K562 (cell line): Measurements from ENCODE around the gene SMCHD1. TPM values are rescaled to one million over a fixed set of nuclear protein-coding genes. Genes with fewer than 3 reads are reported as not detected.
A peak's percentile ranks its signal among the peaks of the same experiment; 100 is the strongest.

Source experiments
- ATAC-seq: fragments of 200-7000 bp; cut with Tn5 transposase; 3 replicates; pipeline ENCODE4 v1.9.1; 2020; ENCODE audit warnings: moderate library complexity
- BruUV-seq: library from RNA; stranded (reverse); fragments of 400-500 nt; replicated peaks from 2 replicates; lab custom pipeline; 2021; lab: Mats Ljungman, UMichigan
- CTCF ChIA-PET: fragments of 300-600 bp; formaldehyde crosslinking; extraction: SDS; loops from one replicate; lab custom pipeline; 2021; ENCODE audit warnings: low intra/inter-chr PET ratio; lab: Yijun Ruan, JAX
- POLR2A ChIA-PET: fragments of 300-600, 350-650 bp; sonication (Branson Sonifier 250); formaldehyde crosslinking; extraction: SDS; loops from one replicate; lab custom pipeline; 2021; ENCODE audit warnings: antibody characterized with exemption, inconsistent platforms; lab: Yijun Ruan, JAX
- DNase-seq, 4 experiments: peaks; one replicate each; pipeline versions ENCODE4 v3.0.0 to v3.0.0-alpha.2; 2011 to 2018; ENCODE audit warnings: low spot score in 3 of 4, mixed read lengths in 3 of 4; ENCODE audit errors: extremely low read depth in 1 of 4
- FAIRE-seq: peaks from 2 replicates; lab custom pipeline; 2011; peaks lifted over from hg19 to GRCh38; lab: Jason Lieb, UNC
- H2AFZ ChIP-seq: 2 replicates; pipeline ENCODE4 v1.6.0; 2011; ENCODE audit warnings: low read depth, low read length, control low read depth, inconsistent platforms
- H3K27ac ChIP-seq: fragments of 200-600 bp; 3 replicates; pipeline ENCODE4 v1.8.0; 2011; ENCODE audit warnings: low read depth, mild to moderate bottlenecking, control low read depth, inconsistent platforms, low read length, moderate library complexity, mixed read lengths; ENCODE audit errors: extremely low read depth
- H3K27me3 ChIP-seq, 2 experiments: fragments of 300-600 bp in 1 of 2; 2 replicates in 1 of 2; 3 replicates in 1 of 2; pipeline versions ENCODE4 v1.6.0 to v1.8.0; 2011; ENCODE audit warnings: inconsistent platforms in 2 of 2, low read length in 2 of 2, mild to moderate bottlenecking in 1 of 2, mixed read lengths in 1 of 2, moderate library complexity in 1 of 2; ENCODE audit not compliant: control insufficient read depth in 2 of 2, insufficient read depth in 2 of 2
- H3K36me3 ChIP-seq: fragments of 300-600 bp; 3 replicates; pipeline ENCODE4 v1.8.0; 2011; ENCODE audit warnings: mild to moderate bottlenecking, low read length, inconsistent platforms; ENCODE audit not compliant: control insufficient read depth, insufficient read depth
- H3K4me1 ChIP-seq, 2 experiments: fragments of 200-600 bp in 1 of 2; replicated peaks in 1 of 2; 2 replicates in 1 of 2; 3 replicates in 1 of 2; pipeline versions ENCODE4 v1.5.1 to v1.8.0; 2011; ENCODE audit warnings: inconsistent platforms in 2 of 2, low read length in 2 of 2, mild to moderate bottlenecking in 1 of 2, mixed read lengths in 1 of 2, moderate library complexity in 1 of 2; ENCODE audit not compliant: control insufficient read depth in 2 of 2, insufficient read depth in 2 of 2
- H3K4me2 ChIP-seq: 2 replicates; pipeline ENCODE4 v1.6.1; 2011; ENCODE audit warnings: low read length, control low read depth, inconsistent platforms, mixed read lengths; ENCODE audit not compliant: insufficient read depth
- H3K4me3 ChIP-seq: fragments of 200-600 bp; sonication (generic), shearing (Covaris generic); 2 replicates; pipeline ENCODE4 v1.5.1; 2016; ENCODE audit warnings: control low read depth, inconsistent platforms
- H3K79me2 ChIP-seq: fragments of 200-600 bp; 3 replicates; pipeline ENCODE4 v1.8.0; 2011; ENCODE audit warnings: low read length, inconsistent platforms; ENCODE audit not compliant: control insufficient read depth, insufficient read depth
- H3K9ac ChIP-seq, 2 experiments: 2 replicates each; pipeline versions ENCODE4 v1.6.0 to v1.6.1; 2011; ENCODE audit warnings: low read depth in 2 of 2, low read length in 2 of 2, control low read depth in 1 of 2, inconsistent platforms in 1 of 2, mild to moderate bottlenecking in 1 of 2, mixed read lengths in 1 of 2; ENCODE audit not compliant: insufficient read depth in 1 of 2
- H3K9me1 ChIP-seq: one replicate; pipeline ENCODE4 v1.6.0; 2011; ENCODE audit warnings: inconsistent platforms, mild to moderate bottlenecking, low read length, moderate library complexity; ENCODE audit not compliant: control insufficient read depth, insufficient read depth
- H3K9me3 ChIP-seq: replicated peaks from 2 replicates; pipeline ENCODE4 v1.5.1; 2011; ENCODE audit warnings: low read depth, low read length, inconsistent platforms; ENCODE audit not compliant: control insufficient read depth, insufficient read depth
- H4K20me1 ChIP-seq: replicated peaks from 2 replicates; pipeline ENCODE4 v1.6.1; 2011; ENCODE audit warnings: low read length, inconsistent platforms, mixed read lengths; ENCODE audit not compliant: control insufficient read depth, insufficient read depth
- ATF4 ChIP-seq: fragments of 450-650 bp; formaldehyde crosslinking; IDR thresholded peaks from 2 replicates; pipeline ENCODE4 v1.4.0; 2022; ENCODE audit warnings: mild to moderate bottlenecking, moderate library complexity
- FOXA1 ChIP-seq: fragments of 450-650 bp; IDR thresholded peaks from 2 replicates; pipeline ENCODE4 v1.6.1; 2016; ENCODE audit warnings: mild to moderate bottlenecking, borderline replicate concordance
- GATAD2A ChIP-seq: fragments of 450-650 bp; IDR thresholded peaks from 2 replicates; pipeline ENCODE4 v1.6.1; 2017
- HEY1 ChIP-seq: fragments of 250-450 bp; sonication (Bioruptor Pico); IDR thresholded peaks from 2 replicates; pipeline ENCODE4 v1.5.0; 2020; ENCODE audit warnings: mild to moderate bottlenecking, moderate library complexity, borderline replicate concordance
- ILF3 ChIP-seq: fragments of 450-650 bp; IDR thresholded peaks from 2 replicates; pipeline ENCODE4 v1.6.1; 2018; ENCODE audit warnings: antibody characterized with exemption, mild to moderate bottlenecking, moderate library complexity, borderline replicate concordance
- JUND ChIP-seq, 2 experiments: IDR thresholded peaks; 2 replicates in 1 of 2; 3 replicates in 1 of 2; pipeline ENCODE4 v1.6.1; 2011; ENCODE audit warnings: borderline replicate concordance in 2 of 2, low read depth in 2 of 2, low read length in 2 of 2, improper control_type of control experiment in 1 of 2, missing biosample characterization in 1 of 2, missing genetic modification characterization in 1 of 2, missing genetic modification reagents in 1 of 2
- MLX ChIP-seq, 2 experiments: fragments of 450-650 bp in 1 of 2; sonication (generic) in 1 of 2; formaldehyde crosslinking; conservative IDR thresholded peaks; 2 replicates each; pipeline versions ENCODE4 v1.4.0 to v1.8.1; 2020 to 2022; ENCODE audit warnings: mild to moderate bottlenecking in 1 of 2, missing genetic modification reagents in 1 of 2
- MTA1 ChIP-seq: fragments of 450-650 bp; IDR thresholded peaks from 2 replicates; pipeline ENCODE4 v1.6.1; 2017; ENCODE audit warnings: borderline replicate concordance
- MYC ChIP-seq, 2 experiments: fragments of 250-450 bp in 1 of 2; sonication (Bioruptor Pico) in 1 of 2; IDR thresholded peaks; 2 replicates each; pipeline versions ENCODE4 v1.5.1 to v1.6.1; 2012 to 2021; ENCODE audit warnings: low read depth in 2 of 2, borderline replicate concordance in 1 of 2, improper control_type of control experiment in 1 of 2, low read length in 1 of 2, mild to moderate bottlenecking in 1 of 2, moderate library complexity in 1 of 2
- NFYB ChIP-seq: IDR thresholded peaks from 2 replicates; pipeline ENCODE4 v1.6.1; 2011; ENCODE audit warnings: mild to moderate bottlenecking, moderate library complexity; ENCODE audit not compliant: insufficient read length; ENCODE audit errors: extremely low read depth
- PYGO2 ChIP-seq: fragments of 450-650 bp; IDR thresholded peaks from 2 replicates; pipeline ENCODE4 v1.6.1; 2016; ENCODE audit warnings: mild to moderate bottlenecking, missing genetic modification characterization, moderate library complexity, missing compliant biosample characterization
- SNAPC5 ChIP-seq: fragments of 250-450 bp; sonication (Bioruptor Pico); IDR thresholded peaks from 2 replicates; pipeline ENCODE4 v1.8.0; 2021; ENCODE audit warnings: moderate library complexity, mild to moderate bottlenecking, inconsistent platforms
- SREBF2 ChIP-seq: sonication (generic); formaldehyde crosslinking; IDR thresholded peaks from 2 replicates; pipeline ENCODE4 v1.4.0; 2020; ENCODE audit warnings: mild to moderate bottlenecking, missing genetic modification reagents
- THAP12 ChIP-seq: fragments of 250-450 bp; sonication (Bioruptor Pico); IDR thresholded peaks from 2 replicates; pipeline ENCODE4 v1.9.0; 2021; ENCODE audit warnings: mild to moderate bottlenecking, inconsistent platforms
- ZFP36 ChIP-seq: fragments of 150-350 bp; IDR thresholded peaks from 2 replicates; pipeline ENCODE4 v1.6.1; 2018; ENCODE audit warnings: low read length, low read depth; ENCODE audit not compliant: partially characterized antibody
- whole genome bisulfite sequencing: fragments of 100-300 bp; shearing (Covaris generic); methylation state at CpG from one replicate; pipeline ENCODE4 v1.1.6; 2016; ENCODE audit warnings: low coverage, mixed read lengths; ENCODE audit not compliant: insufficient coverage; ENCODE audit errors: missing lambda C conversion rate; 5-methylcytosine and 5-hydroxymethylcytosine counted together
- in situ Hi-C: fragments of 300-500 bp; cut with MboI; formaldehyde crosslinking; loops from 4 replicates; pipeline ENCODE4 v1.15.0; 2018; ENCODE audit warnings: inconsistent platforms, mixed read lengths
- intact Hi-C: fragments of 100-400 bp; cut with micrococcal nuclease; formaldehyde crosslinking; loops from 2 replicates; pipeline ENCODE4 v1.14.2; 2022
- polyA plus RNA-seq, 8 experiments: library from polyadenylated mRNA; depleted of rRNA in 4 of 8; stranded (reverse) in 5 of 8; unstranded in 3 of 8; fragments of >200 nt; fragmentation: Nextera tagmentation in 2 of 8; fragmentation: Illumina TruSeq in 1 of 8; extraction: Ambion mirVana in 2 of 8; extraction: Trizol in 1 of 8; gene quantifications; 2 replicates each; pipeline versions ENCODE4 v1.2.1 to v1.2.3, GENCODE V29; 2011 to 2014; ENCODE audit warnings: inconsistent platforms in 1 of 8, missing spikeins in 1 of 8
- total RNA-seq, 7 experiments: library from RNA; depleted of rRNA in 6 of 7; stranded (reverse); fragments of >200 nt in 6 of 7; fragmentation: Illumina TruSeq in 2 of 7; extraction: Trizol in 2 of 7; gene quantifications; 2 replicates each; pipeline versions ENCODE4 v1.2.1 to v1.2.3, GENCODE V29; 2011 to 2021; ENCODE audit warnings: low replicate concordance in 1 of 7

SMCHD1 gene
- total and polyA plus RNA-seq, 9 of the 15 experiments (the other 6 are each of a cell fraction or from before 2014, with no cell fraction given): 6.3 to 144 (median 72.7) TPM

- peak; percentile 33; the same call in 1 of the 2 replicates for TF ChIP-seq JUND (IDR thresholded peaks at IDR 0.05; ENCODE audit: borderline replicate concordance, low read depth, low read length)
- TF ChIP-seq JUND (tag; IDR thresholded peaks at IDR 0.05; ENCODE audit: borderline replicate concordance, low read depth, low read length): peak; percentile 4; the same call in 1 of the 3 replicates
- TF ChIP-seq ILF3: no peak
- TF ChIP-seq MTA1: 0 out of 2 replicates have a peak, but pooled peaks have one; percentile 55
These were observed 673 bp upstream of the SMCHD1 start (continued) for GRCh38 chr18:2654928-2655177.

- Histone ChIP-seq H3K4me1 (peaks cover 16 to 24% of the 10 kb centered on the region in 2 experiments; a peak in 4 of 5 replicates), H2AFZ (peak overlapping the region; percentile 74), H3K9me3 (no peaks in the 10 kb centered on the region), H3K36me3 (peaks cover 4% of the 10 kb centered on the region; the same call in 2 of the 3 replicates), H3K9ac (peak overlapping the region; percentile 93 to 99), H3K27ac (peak overlapping the region; percentile 94), H4K20me1 (peaks cover 27% of the 10 kb centered on the region; the same call in 1 of the 2 replicates), H3K27me3 (no peaks in the 10 kb centered on the region), H3K79me2 (peaks cover 57% of the 10 kb centered on the region), H3K4me2 (peak overlapping the region; percentile 88), H3K9me1 (no peaks in the 10 kb centered on the region), H3K4me3 (peak overlapping the region; percentile 86)
- no TSS peak for BruUV-seq
- ATAC-seq (no peak), FAIRE-seq (no peak), DNase-seq (peak in 1 of 4 experiments; percentile 67)
- intact Hi-C loops: loop anchor here (5.0 kb wide), 2 partner anchors 84 to 329 kb away; partner anchors contain the start of genes METTL4 and NDC80
- CTCF ChIA-PET: no interaction called here
- WGBS: 0% methylated on average over 24 of the region's 37 CpGs
- in situ Hi-C loops: no loop called here
- POLR2A ChIA-PET: interaction anchor here (0.6 to 4.5 kb wide), 14 partner anchors 9 to 1937 kb away, joined by 3 to 22 read pairs (median 5); partner anchors contain the start of genes METTL4 and MYL12A
- TF ChIP-seq NFYB (no peak), THAP12 (CRISPR knock-in tag) (no peak), PYGO2 (tag) (no peak), ATF4 (CRISPR knock-in tag) (no peak), FOXA1 (no peak), GATAD2A (no peak), MYC (IDR thresholded peaks at IDR 0.05; ENCODE audit: low read depth, low read length) (no peak), MYC (CRISPR knock-in tag; IDR thresholded peaks at IDR 0.05; ENCODE audit: borderline replicate concordance, low read depth) (no peak), MLX (CRISPR knock-in tag; conservative IDR thresholded peaks at IDR 0.05) (no peak), HEY1 (CRISPR knock-in tag) (no peak), SNAPC5 (CRISPR knock-in tag) (no peak), SREBF2 (CRISPR knock-in tag) (no peak), ZFP36 (no peak)
These were observed 369 bp downstream of the SMCHD1 start for GRCh38 chr18:2655954-2656236.
